GM12874 (cell line): ENCODE measurements around the gene RPS10.

ENCODE experiments used
- TF ChIP-seq, protein P1 (sequence below): IDR thresholded peaks from 2 replicates; pipeline ENCODE4 v1.5.1; 2011; ENCODE audit warnings: low read depth, mild to moderate bottlenecking, control low read depth, low read length, moderate library complexity; ENCODE audit not compliant: insufficient read depth

Gene RPS10

DNA sequence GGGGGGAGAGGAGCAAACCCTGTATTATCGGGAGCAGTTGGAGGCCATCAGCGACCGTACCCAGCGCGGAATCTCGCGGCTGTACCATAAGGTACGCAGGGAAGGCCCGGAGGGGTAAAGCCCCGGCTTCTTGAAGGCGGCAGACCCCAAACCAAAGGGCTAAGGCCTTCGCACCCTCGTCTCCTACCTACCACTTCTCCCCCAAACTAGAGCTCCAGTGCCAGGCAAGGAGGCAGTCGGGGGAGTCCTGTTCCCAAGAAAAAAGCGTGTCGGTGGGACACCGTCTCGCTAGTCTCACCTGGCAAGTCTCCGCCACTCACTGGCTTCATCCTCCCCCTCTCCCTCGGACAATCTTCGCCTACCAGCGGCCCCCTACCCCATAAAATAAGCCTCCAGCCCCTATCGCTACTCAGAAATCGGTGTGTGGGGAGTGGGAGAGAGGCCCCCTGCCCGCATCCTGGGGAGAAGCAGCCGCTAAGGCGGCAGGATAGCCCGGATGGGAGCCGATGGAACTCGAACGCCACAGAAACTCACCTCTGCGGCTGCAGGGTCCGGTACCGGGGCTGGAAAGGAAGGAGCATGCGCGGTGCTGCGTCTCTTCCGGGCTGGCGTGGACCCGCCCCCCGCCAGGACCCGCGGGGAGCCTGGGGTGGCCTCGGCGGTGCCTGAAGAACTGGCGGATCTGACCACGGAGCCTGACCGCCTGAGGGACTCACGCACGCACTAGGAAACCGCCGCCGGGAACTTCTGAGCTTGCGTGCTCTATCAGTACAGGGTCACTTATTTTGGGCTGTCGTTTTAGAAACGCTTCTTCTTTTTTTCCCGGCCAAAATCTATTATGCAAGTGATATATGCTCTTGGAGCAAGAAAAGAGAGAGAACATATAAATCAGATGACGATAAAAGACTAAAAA, at the start of gene RPS10:
RPS10 (minus strand) TSS at position 572 of the 913 bp plus-strand sequence. CDS start 848 bp downstream, outside the sequence.
- TF ChIP-seq, protein P1, sequence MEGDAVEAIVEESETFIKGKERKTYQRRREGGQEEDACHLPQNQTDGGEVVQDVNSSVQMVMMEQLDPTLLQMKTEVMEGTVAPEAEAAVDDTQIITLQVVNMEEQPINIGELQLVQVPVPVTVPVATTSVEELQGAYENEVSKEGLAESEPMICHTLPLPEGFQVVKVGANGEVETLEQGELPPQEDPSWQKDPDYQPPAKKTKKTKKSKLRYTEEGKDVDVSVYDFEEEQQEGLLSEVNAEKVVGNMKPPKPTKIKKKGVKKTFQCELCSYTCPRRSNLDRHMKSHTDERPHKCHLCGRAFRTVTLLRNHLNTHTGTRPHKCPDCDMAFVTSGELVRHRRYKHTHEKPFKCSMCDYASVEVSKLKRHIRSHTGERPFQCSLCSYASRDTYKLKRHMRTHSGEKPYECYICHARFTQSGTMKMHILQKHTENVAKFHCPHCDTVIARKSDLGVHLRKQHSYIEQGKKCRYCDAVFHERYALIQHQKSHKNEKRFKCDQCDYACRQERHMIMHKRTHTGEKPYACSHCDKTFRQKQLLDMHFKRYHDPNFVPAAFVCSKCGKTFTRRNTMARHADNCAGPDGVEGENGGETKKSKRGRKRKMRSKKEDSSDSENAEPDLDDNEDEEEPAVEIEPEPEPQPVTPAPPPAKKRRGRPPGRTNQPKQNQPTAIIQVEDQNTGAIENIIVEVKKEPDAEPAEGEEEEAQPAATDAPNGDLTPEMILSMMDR: no peak

DNA sequence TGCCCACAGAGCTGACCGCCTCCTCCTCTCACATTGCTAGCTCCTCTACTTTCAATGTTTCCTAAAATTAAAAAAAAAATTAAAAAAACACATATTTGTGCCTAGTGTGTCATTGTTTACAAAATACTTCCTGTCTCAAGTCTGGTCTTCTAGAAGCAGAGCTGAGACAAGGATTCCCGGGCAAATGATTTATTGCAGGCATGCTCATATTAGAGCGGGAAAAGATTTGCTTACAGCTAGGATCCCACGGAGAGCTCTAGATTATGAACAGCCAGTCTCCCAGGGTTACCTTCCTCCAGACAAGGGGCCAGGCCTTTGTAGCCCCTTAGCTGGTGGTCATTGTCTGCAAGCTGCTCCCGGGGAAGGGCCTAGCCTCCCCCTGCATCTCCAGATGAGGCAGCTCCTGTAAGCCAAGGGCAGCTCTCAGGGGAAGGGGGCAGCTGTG, 49.4 kb upstream of the RPS10 start:
- TF ChIP-seq, protein P1: no peak

DNA sequence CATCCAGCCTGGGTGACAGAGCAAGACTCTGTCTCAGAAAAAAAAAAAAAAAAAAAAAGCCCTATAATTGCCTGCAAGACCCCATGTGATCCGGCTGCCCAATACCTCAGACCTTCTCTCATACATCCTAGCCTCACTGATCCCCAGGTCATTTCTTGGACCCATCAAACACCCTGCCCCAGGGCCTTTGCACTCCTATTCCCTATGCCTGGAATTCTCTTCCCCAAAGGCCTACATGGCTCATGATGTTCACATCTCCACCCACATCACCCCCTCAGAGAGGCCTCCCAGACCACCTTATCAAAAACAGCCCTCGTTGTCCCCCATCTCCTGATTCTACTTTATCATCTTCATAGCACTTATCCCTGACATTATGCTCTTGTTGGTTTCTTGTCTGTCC, 48.9 kb upstream of the RPS10 start:
- TF ChIP-seq, protein P1: no peak

DNA sequence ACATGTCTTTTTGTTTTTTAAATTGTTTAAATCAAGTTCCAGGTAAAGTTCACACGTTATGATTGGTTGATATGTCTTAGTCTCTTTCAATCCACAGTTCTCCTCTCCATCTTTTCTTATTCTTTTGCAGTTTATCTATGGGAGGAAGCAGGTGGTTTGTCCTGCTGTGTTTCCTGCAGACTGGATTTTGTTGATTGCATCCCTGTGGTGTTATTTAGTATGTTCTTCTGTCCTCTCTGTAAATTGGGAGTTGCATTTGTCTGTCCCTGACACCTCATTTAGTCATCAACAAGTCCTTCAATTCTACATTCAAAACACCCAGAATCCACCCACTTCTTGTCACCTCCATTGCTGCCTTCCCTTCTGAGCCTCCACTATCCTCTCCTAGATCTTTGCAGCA, 48.1 kb upstream of the RPS10 start:
- TF ChIP-seq, protein P1: no peak

DNA sequence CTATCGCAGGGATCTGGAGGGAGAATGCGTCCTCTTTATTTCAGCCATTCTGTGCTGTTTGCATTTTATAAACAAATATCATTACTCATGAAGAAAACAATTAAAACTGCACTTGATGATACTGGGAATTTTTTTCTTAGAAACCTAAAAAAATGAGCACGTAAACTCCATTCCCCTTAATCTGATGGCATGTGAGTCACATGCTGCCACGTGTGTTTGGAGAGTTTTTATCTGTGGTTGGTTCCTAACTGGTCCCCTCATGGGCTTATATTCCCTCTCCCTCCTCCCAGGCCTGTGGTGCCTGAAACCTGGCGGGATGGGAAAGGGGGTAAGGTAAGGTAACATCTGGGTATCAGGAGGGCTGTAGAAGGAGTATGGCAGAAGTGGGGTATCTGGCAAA, 46.6 kb upstream of the RPS10 start:
- TF ChIP-seq, protein P1: no peak

DNA sequence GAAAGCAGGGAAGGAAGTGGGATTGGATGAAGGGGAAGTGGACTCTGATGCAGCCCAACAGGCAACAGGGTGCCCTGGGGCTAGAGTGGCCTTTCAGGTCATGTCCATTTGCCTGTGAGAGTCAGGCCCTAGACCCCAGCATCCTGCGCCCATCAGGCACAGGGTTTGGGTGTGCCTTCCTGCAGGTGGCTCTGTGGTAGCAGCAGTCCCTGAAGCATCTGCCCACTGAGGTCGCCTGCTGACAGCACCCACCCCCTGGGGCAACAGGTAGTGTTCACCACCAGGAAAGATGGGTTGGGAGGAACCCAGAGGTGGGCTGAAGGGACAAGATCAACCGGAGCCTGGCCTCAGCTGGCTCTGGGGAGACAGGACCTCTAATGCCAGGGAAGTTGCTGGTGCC, 43.6 kb upstream of the RPS10 start:
- TF ChIP-seq, protein P1: no peak

DNA sequence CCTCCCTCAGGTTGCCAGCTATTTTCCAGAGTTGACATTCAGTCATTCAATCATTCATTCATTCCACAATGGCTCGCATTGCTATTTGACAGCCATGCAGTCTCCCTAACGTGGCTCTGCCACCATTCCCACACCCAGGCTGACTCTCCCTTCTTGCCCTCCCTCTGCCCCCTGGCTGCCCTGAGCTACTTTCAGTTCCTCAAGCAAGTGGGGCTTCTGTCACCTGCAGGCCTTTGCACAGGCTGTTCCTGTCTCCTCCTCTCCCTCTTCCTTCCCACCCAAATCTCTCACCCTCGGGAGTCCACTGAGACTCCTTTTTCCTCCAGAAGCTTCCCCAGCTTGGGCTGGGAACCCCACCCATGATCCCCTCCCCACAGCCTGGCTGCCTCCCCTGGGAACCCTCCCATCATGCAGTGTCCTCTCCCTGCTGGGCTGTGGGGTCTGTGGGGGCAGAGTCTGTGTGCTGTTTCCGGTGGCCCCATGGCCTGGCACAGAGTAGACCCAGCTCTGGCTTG, 42.6 kb upstream of the RPS10 start:
- TF ChIP-seq, protein P1: no peak
